GF-D8 (cell line): ENCODE measurements around the gene UQCR11.

Experiments used
- DNase-seq: peaks from one replicate; lab custom pipeline; 2025; lab: John Stamatoyannopoulos, UW

Gene UQCR11

DNA sequence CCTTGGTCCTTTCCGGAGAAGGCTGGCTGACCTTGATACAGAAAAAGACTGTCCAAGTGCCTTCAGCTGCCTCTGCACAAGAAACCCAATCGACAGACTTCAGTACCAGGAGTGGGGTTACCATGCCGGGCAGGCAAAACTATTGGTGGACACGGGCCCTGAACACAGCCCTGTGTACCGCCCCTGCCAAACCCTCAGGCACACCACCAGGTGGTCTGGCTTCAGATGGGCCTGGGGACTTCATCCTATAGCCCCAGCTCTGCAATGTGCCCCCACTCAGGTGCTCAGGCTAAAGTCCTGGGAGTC is 29.6 kb upstream of the UQCR11 start:
- DNase-seq = no peak

DNA sequence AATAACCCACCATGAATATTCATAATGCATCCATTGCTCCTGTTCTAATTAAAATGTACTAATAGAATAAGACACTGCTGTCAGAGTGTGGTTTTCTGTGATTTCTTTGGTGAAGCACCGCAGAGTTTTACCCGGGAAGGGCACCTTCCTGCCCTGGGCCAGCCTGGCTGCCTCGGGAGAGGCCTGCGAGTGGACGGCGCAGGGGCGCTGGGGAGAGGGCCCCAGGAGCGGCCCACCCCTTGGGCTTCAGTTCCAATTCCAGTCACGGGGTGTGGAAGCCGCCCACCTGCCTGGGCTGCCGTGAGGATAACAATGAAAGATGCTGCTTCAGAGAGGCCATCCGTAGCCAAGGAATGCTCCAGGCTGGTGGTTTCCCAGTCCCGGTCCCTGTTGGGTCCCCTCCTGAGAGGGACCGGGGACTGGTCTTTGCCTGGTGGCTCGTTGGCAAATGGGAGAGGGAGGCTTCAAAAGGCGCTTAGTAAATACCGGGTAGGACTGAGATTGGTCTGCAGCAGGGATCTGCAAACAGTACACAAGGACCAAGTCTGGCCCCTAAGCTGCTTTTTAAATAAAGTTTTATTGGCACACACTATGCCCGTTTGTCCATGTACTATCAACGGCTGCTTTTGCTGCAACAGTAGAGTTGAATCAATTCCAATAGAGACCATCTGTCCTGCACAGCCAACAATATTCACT is 29.1 kb upstream of the UQCR11 start:
- no peak for DNase-seq

DNA sequence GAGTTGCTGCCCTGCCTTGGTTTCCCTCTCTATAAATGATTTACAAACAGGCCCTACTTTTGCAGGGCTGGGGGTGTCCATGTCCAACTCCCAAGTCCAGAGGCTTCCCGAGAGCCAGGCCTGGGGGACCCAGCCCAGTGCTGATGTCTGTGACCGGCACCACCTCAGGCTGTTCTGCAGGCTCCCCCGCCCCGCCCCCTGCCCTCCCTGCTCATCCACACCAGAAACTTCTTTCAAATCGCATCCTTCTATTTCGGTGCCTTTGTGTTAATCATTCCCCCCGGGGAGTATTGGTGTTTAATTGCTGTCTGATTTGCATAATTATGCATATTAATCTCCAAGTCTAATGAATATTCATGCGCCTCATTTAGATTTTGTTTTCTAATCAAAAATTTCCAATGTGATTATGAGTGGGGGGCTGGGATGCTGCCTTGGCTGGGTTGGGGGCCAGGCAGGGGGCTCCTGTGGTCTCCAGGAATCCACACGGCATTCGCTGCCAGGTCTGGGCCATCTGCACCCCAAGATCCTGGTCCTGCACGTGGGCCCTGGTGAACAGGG is 28.1 kb upstream of the UQCR11 start:
- DNase-seq = no peak

DNA sequence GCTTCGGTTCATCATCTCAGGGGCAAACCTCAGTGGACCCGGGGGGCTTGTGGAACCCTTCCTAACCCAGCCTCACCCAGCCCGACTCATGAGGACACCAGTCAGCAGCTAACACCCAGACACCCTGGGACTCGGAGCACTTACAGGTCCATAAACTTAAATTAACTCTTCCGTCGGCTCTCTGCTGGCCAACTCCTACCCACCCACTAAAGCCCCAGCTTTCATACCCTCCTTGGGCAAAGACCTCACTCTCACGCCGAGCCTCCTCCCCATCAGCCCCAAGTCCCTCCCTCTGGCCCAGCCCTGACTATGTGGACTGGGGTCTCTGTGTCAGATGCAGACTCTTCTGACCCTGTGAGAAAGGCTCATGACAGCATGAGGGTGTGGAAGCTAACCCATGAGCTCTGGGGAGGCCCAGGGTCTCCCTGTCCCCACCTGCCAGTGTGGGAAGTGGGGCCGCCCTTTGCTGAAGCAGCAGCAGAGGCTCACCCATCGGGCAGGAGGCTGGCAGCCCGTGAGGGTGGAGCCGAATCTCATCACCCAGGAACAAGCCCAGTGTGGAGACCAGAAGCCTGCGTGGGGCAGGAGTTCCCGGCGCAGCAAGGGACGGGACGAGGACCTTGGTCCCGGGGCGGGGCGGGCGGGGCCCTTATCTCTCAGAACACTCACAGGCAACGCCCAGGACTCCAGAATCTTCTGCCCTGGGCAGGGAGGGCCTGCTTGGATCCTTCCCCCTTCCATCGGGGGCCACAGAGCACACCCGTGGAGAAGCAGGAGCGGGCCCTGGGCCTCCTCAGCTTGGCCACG is 27.4 kb upstream of the UQCR11 start:
- no peak for DNase-seq

DNA sequence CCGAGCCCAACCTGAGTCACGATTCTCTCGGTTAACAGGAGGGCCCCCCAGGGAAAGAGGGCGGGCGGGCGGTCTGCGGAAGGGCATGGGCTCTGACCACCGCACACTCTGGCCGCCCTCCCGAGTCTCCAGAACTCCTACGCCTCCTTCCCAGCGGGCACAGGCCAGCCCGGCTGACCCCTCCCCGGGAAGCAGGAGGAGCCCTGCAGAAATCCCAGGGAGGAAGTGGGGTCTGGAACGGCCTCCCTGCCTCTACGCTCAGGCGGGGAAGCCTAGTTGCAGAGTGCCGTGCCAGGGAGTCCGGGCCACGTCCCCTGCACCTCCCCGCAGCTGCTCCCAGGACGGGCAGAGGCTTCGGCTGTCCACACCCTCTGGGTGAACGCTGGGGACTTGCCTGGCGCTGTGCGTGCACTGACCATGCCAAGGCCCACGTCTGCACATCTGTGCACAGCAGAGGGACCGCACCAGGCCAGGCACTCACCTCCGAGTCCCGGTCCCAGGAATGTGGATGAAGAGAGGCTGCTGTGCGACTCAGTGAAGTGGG is 26.4 kb upstream of the UQCR11 start:
- no peak for DNase-seq

DNA sequence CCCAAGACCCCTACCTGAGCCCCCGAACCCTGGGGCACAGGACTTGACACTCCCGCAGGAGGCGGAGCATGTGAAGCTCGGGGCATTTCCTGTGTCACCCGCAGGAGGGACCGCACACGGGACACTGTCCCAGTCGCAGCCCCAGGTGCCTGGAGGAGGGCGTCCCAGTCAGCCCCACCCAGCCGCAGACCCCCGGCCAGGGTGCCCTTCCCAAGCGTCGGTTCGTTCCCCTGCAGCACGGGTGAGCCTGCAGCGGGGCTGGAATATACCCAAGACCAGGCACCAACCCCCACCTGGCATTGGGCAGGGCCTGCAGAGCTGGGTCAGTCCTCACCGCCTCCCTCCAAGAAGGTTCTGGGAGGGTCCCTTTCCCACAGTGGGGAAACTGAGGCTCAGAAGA is 25.5 kb upstream of the UQCR11 start:
- no peak for DNase-seq

DNA sequence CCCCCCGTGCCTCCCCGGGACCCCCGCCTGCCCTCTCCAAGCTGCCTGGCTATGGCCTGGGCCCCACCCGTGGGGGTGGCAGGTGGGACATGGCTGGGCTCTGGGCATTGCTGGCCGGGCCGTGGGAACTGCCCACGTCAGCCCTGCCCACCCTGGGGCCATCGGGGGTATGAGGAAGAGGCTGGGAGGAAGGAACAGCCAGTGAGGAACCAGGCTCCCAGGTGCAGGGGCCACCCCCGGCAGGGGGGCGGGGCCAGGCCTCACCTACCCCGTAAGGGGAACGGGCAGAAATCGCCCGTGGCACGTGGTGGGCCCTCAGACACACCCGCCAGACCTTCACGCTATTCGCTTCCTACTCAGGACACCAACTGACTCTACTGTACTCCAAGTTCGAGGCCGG is 24.8 kb upstream of the UQCR11 start:
- no peak for DNase-seq

DNA sequence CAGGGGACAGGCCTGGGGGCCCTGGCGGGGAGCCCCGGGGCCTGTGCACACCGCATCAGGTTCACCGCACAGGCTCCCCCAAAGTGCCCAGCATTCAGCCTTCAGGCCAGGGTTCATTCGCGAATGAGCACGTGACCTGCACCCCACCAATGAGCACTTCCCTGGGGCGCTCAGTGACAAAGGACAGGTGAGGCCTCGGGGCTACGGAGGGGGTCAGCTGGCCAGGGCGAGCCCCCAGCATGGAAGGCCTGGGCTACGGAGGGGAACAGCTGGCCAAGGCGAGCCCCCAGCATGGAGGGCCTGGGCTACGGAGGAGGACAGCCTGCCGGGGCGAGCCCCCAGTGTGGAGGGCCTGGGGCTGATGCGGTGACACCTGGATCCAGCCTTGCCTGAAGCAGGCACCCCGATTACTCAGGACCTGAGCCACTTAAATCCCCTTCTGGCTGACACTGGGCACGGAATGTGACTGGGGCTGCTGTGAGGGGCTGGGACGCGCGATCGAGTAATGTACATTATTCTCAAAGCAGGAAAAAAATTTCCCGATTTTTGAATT is 24.1 kb upstream of the UQCR11 start:
- no peak for DNase-seq

DNA sequence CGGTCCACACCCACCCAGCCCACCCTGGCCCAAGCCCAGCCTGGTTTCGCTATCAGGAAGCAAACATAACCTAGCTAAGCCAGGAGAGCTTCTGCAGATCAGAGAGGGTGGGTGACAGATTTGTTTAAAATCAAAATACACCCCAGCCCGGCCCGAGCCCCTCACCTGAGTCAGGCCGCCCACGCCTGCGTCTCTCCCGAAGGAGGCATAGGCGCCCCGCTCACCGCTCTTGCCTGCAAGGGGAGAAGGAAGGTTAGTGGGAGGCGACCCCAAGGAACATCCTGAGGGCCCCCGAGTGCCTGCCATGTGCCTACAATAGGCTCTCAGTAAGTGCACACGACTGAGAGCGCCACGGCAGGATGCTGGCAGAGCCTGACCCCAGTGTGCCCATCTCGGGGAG is 21.9 kb upstream of the UQCR11 start:
- DNase-seq = no peak

DNA sequence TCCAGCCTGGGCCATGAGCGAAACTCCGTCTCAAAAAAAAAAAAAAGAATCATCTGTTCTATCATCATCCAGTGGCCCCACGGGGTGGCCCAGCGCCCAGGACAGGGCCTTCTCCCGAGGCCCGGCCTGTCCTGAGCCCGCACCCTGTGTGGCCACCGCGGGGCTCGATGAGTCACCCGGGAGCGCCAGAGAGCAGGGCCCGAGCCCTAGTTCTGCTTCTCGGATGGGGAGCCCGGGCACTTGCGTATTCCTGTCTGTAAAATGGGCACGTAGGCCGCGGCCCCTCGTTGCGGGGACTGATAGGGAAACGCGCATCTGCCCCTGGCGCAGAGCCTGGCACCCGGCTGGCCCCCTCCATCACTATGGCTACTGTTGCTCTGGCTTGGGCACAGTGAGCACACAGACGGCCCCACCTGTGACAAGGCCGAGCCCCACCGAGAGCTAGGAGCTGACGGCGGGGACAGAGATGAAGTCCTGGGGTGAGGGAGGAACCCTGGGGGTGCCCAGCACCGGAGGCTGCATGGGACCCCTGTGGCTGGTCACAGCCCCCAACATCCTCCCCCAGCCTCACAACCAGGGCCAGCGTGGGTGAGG is 21.3 kb upstream of the UQCR11 start:
- no peak for DNase-seq

DNA sequence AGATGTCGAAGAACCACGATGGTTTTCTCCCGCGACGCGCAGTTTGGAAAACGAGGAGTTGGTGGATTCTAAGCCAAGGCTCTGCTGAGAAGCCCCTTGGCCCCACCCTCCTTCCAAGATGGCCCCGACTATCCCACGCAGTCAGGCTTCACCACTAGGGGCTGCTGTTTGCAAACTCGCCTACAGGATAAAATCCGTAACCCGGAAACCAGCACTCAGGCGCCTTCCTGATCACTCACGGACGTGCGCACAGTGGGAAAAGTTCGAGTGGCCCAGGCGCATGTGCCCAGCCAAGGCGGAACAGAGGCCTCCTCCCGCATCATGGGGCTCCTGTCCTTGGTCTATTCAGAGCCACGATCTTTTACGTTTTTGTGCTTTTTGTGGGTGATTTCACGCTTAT is 19.2 kb upstream of the UQCR11 start:
- DNase-seq = no peak

DNA sequence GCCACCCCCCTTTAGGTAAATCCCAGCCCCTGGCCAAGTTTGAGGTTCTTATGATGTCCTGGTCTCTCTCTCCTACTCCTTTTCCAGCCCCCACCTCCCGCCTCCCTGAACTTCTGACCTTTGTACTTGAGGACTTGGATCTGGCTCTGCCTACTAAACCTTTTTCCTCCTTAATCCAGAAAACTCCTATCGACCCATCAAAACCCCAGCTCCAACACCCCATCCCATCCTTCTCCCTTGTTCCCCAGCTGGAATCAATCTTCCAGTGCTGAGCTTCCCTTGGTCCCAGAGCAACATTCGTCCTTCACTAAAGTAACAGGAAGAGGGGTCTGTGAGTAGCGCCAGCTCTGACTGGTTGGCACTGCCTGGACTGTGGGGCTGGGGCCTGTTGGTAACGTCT is 17.3 kb upstream of the UQCR11 start:
- DNase-seq = no peak

DNA sequence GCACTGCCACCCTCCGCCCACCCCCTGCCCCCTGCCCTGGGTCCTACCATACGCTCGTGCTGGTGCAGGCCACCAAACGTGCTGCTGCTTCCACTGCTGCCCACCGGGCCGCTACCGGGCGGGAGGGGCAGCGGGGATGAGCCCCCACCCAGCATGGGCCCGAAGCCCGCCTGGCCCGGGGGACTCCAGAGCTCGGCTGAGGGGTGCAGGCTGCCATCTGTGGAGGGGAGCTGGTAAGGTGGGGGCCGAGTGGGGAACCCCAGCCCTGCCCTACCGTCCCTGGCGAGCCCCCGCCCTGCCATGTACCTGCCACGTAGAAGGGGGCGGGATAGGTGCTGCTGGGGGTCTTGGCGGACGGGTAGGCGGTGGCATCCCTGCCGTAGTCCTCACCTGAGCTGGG is 16.7 kb upstream of the UQCR11 start:
- DNase-seq = no peak

DNA sequence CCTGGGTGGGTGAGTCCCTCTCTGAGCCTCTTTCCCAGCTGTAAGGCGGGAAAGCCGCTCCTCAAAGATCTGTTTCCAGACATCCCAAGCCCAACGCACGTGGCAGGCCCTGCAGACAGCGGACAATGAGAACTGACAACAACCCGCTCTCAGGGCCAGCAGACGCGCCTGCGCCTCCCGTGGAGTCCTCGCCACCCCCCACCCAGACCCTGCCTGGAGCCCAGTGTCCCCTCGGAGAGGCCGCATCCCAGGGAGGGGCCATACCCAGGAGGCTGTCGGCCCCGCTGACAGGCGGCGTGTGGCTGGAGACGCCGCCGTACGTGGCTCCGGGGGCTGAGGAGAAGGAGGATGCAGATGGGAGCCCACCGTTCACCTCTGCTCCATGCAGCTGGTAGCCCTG is 16.3 kb upstream of the UQCR11 start:
- no peak for DNase-seq

DNA sequence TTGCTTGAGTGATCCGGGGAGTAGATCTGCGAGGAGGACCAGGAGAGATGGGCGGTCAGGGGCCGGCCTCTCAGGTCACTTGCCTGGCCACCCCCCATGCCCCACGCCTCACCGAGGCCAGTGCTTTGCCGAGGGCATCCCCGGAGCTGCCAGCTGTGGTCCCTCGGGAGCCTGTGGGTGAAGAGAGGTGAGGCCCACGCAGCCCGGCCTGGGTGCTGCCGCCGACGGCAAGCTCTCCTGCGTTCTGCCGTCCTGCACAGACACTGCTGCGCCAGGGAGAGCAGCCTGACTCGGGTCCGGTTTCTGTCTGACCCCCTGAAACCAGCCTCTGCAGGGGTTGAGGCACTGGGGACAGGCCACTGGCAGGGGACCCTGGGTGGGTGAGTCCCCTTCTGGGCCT is 15.8 kb upstream of the UQCR11 start:
- DNase-seq = no peak

DNA sequence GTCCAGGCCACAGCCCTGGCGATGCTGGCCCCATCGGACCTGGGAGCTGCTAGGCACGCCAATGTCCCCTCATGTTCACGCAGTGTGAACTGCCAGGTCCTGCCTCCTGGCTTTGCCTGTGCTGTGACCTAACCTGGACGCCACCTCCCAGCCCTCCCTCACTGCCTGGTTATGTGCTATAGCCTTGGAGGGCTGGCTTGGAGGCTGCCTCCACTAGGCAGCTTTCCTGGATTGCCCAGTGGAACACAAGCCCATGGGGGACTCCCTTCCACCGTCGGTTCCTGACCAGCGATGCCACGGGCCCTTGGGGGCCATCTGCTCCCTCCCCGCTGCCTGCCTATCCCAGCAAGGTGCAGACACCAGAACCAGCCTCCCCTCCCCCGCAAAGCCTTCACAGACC is 15.2 kb upstream of the UQCR11 start:
- DNase-seq = no peak

DNA sequence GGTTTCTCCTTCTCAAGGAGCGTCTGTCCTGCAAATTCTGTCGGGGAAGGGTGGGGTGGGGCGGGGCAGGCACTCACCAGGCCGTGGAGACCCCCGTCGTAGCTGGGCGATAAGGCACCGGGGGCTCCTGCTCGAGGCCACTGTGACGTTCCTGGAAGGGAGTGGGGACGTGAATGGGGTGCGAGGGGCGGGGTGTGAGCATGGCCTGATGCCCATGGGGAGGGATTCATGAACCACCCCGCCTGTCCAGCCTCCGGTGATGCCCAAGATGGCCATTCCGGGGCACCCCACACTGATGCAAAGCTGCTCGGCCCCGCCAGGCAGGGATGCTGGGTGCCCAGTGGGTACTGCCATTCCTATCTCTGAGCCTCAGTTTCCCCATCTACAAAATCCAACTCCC is 14.4 kb upstream of the UQCR11 start:
- DNase-seq = no peak

DNA sequence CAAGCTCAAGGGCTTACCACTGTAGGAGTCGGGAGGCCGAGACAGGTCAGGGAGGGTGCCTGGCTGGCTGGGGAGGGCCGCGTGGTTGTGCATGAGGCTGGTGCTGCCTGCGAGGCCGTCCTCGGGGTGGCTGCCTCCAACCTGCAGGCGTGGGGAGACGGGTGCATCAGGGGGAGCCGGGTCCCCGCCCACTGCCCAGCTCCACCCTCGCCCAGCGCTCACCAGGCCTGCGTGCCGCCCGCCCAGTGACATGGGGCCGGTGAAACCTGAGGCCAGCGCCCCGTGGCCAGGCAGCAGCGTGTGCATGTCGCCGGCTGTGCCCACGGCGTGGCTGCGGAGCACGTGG is 13.8 kb upstream of the UQCR11 start:
- no peak for DNase-seq

DNA sequence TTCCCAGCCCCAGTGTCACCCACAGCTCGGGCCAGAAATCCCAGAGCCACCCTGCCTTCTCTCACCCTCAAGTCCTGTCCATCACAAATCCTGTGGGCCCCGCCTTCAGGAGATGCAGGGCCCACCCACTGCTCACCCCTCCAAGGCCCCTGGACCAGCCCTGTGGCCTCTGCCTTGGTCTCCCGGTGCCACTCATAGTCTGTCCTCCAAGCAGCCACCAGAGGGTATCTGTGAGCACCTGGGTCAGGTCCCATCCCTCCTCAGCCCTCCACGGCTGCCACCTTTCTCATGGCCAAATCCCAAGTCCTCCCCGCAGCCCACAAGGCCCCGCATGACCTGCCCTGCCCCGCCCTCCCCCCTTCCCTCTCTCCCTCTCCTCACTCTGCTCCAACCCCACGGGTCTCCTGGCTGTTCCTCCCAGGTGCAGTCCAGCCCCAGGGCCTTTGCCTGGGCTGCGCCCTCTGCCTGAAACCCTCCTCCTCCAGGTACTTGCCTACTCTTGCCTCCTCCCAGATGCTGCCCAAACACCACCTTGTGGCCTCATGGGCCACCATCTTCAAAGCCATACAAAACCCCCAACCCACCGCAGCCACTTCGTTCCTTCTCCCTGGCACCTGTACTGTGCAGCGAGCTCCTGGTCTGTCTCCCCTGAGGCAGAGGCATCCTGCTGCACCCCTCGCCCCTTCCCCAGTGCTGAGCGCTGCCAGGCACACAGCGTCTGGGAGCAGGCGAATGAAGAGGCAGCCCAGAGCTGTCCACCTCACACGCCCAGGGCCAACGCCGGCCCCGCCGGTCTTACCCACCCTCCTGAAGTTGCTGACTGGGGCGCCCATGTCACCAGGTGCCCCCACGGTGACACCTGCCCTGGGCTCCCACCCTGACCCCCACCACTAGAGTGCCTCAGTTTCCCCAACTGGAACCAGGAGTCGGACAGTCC is 13.2 kb upstream of the UQCR11 start:
- DNase-seq = no peak

DNA sequence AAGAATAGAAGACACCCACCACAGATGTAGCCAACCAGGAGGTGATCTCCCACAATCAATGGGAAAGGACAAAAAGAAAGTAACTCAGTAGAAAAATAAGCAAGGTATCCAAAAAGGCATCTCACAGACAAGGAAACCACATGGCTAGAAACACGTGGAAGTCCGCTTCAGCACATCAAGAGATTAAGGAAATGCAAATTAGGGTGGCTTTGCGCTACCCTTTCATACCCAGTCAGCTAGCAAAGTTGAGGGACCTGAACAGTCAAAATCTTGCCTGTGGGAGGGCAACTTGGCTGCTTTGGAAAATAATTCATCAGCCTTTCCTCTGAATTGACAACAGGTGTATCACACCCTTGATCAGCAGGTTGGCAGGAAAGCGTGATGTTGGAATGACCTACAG is 11.6 kb upstream of the UQCR11 start:
- DNase-seq = no peak

DNA sequence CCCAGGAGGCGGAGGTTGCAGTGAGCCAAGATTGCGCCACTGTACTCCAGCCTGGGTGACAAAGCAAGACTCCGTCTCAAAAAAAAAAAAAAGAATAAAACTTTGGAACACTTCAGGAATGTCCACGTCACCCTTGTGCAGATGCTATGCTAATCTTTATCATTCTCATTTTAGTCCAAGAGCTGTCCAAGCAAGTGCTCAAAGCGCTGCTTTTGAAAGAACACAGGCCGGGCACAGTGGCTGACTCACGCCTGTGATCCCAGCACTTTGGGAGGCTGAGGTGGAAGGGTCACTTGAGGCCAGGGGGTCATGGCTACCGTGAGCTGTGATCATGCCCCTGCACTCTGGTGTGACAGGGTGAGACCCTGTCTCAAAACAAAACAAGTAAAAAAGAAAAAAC is 11.1 kb upstream of the UQCR11 start:
- no peak for DNase-seq
